IMR-90 (cell line): ENCODE measurements around the gene CDHR4.

Experiments
- POLR2A ChIP-seq: IDR thresholded peaks from 2 replicates; pipeline ENCODE4 v1.6.1; 2012; ENCODE audit warnings: mild to moderate bottlenecking, low read depth, low read length
- RAD21 ChIP-seq: IDR thresholded peaks from 2 replicates; pipeline ENCODE4 v1.6.1; 2012; ENCODE audit warnings: low read length, improper control_type of control experiment
- SMC3 ChIP-seq: fragments of 150-350 bp; IDR thresholded peaks from 2 replicates; pipeline ENCODE4 v1.6.1; 2016; ENCODE audit warnings: low read depth, mild to moderate bottlenecking, antibody characterized with exemption, low read length, moderate library complexity
- TF ChIP-seq, protein P1 (sequence below): conservative IDR thresholded peaks from 2 replicates; pipeline ENCODE4 v1.5.1; 2012; ENCODE audit warnings: mild to moderate bottlenecking, low read depth, low read length, improper control_type of control experiment

DNA sequence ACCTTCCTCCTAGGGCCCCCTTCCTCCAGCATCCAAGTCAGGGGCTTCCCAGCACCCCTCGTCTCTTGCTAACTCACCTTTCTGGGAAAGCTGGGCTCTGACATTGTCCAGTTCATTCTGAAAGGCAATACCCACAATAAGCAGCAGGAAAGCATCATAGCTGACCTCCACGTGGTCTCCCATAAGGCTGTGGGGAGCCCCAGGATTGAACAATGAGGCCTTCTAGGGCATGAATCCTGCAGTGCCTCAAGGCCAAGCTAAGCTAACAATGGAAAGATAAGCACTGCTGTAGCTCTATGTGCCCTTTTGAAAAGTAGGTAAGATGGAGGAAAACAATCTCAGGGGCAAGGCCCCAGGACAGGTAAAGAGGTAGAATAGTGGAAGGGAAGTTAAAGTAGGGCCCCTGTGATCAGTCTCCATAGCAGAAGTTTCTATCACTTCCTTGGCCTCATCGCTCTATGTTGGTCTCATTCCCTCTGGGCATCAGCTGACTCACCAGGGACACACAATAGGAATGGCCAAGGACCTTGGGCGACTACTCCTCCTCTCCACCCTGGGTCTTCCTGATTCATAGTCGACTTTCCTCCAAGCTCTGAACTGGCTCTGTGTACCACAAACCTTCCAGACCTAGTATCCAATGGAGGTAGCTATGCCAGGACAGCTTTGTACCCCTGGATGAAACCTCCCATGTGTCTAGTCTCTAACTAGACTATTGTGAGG, 45.0 kb upstream of the CDHR4 start:
- TF ChIP-seq, protein P1, sequence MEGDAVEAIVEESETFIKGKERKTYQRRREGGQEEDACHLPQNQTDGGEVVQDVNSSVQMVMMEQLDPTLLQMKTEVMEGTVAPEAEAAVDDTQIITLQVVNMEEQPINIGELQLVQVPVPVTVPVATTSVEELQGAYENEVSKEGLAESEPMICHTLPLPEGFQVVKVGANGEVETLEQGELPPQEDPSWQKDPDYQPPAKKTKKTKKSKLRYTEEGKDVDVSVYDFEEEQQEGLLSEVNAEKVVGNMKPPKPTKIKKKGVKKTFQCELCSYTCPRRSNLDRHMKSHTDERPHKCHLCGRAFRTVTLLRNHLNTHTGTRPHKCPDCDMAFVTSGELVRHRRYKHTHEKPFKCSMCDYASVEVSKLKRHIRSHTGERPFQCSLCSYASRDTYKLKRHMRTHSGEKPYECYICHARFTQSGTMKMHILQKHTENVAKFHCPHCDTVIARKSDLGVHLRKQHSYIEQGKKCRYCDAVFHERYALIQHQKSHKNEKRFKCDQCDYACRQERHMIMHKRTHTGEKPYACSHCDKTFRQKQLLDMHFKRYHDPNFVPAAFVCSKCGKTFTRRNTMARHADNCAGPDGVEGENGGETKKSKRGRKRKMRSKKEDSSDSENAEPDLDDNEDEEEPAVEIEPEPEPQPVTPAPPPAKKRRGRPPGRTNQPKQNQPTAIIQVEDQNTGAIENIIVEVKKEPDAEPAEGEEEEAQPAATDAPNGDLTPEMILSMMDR, result no peak
- TF ChIP-seq SMC3 (no peak), POLR2A (no peak), RAD21 (no peak)
